HG03439 (cell line): ENCODE measurements around the gene PPFIA2.

Experiments used
- ATAC-seq: cut with Tn5 transposase; IDR thresholded peaks from one replicate; pipeline ENCODE4 v1.9.1; 2021; ENCODE audit warnings: mild to moderate bottlenecking, moderate library complexity; ENCODE audit not compliant: unreplicated experiment

Gene PPFIA2

DNA sequence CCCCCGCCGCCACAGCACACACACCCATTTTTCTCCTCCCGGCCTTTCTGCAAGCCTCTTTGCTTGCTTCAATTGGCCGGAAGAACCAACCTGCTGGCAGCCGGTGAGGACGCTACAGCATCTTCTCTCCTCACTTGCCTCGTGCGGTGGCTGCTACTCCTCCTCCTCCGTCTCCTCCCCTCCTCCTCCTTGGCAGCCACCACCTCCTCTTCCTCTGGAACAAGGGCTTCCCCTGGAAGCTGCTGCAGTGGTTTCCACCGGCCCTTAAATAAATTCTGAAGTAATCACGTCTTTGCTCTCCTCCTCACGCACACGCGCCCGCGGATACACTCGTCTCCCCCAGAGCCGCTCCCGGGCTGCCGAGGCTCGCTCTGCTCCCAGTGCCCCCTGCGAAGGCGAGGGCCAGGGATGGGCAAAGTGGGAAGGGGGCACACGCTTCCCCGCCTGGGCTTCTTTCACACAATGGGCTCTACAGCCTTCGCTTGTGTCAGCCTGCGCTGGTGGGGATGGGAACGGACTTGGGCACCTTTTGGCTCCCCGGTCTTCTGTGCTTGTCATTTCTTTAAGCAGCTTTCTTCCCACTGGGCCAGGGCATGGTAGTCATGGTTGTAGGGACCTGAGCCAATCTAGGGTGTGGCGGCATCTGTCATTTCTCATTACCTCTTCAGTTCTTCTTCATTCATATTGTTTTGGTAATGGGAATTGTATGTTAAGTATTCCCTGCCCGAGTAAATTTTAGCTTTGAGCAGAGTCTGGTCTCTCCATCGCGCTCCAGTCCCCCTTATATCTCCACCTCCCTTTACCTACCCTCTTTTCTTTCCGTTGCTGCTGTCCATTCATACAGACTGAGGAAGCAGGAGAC, at the start of gene PPFIA2:
Gene PPFIA2 (minus strand): TSS at position 161 of the 862 bp plus-strand sequence.
- ATAC-seq, result no peak

- ATAC-seq, result no peak
Measured at GRCh38 chr12:81800298-81801148, 41.4 kb upstream of the PPFIA2 start.

DNA sequence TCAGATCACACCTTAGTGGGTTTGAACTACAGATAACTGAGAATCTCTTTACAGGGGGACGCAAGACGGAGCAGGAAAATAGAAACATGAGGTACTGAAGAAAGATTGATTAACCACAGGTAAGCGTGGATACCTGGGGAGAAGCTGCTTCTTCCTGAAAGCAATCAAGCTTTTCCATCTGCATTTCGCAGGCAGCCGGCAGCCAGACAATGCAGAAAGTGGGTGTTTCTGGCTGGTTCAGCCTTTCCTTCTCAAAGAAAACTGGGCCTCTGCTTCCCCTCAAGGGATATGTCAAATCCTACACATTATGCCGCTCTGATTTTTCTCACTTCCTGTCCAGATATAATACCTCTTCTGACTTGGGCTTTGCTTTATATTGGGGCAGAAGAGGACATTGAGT, 39.1 kb upstream of the PPFIA2 start:
- ATAC-seq, result no peak

DNA sequence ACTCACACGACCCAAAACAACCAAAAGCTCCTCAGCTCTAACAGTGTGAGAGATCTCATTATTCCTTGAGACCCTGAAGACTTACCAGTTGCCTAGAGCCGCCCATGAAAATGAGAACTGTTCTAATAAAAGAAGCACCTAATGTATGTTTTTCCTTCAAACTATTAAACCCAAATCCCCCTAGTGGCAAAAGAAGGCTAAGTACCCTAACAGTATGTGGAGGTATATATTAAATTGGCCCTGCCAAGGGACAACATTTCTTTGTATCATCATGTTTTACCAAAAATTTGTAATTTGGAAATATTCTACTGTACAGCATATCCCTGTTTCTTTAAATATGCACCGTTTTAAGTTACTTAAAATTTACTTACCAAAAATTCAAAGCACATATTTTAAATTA, 38.0 kb upstream of the PPFIA2 start:
- no peak for ATAC-seq

- ATAC-seq, result no peak
Measured at GRCh38 chr12:81792666-81793065, 33.5 kb upstream of the PPFIA2 start.

GRCh38 chr12:81779216-81779615, 20.1 kb upstream of the PPFIA2 start:
- ATAC-seq, result no peak

DNA sequence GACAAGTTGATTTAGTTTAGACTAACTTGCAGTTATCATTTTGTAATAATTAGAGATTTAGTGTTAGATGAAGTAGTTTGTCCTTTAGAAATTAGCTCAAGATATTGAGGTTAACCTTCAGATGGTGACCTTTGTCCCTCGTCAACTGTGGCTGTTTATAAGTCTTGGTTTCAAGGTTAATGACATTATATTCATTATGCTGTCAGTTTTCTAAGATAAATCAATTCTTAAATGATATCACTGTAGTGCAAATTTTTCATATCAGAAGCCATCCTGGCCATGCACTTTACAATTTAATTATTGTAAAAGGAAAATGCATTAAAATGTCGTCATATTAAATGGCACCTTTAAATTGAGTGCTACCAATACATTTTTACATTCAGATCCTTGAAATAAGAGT, 19.6 kb upstream of the PPFIA2 start:
- ATAC-seq, result no peak

DNA sequence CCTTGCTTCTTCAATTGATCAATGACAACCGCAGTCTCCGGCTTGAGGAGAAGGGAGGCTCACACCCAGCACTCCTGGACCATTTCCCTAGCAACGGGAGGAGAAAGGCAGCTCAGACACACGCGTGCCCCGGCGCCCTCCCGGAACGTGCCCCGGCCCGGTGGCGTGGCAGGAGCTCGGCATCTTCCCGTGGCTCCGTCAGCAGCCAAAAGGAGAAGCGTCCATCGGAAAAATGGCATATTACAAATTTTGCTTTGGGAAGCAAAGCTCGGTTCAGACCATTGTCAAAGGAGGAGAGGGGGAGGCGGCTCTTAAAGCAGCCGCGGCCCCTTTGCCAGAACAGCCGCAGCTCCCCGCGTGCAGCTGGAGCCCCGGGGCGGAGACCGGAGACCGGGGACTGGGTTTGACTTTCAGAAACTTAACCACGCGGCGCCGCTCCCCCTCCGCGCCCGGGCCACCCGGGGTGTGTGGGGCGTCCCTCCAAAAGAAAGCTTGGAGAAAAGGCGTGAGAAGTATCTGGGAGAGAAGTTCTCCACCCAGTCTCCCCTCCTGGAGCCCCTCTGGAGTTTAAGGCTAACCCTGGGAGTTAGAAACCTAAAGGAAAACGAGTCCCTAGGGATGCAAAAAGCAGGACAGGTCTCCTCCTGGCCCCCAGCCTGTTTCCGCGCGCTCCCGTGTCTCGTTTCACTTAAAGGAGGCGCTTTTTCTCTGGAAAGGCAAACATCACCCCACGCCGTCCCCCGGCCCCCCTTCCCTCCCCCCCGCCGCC, 545 bp downstream of the PPFIA2 start:
- ATAC-seq, result no peak

DNA sequence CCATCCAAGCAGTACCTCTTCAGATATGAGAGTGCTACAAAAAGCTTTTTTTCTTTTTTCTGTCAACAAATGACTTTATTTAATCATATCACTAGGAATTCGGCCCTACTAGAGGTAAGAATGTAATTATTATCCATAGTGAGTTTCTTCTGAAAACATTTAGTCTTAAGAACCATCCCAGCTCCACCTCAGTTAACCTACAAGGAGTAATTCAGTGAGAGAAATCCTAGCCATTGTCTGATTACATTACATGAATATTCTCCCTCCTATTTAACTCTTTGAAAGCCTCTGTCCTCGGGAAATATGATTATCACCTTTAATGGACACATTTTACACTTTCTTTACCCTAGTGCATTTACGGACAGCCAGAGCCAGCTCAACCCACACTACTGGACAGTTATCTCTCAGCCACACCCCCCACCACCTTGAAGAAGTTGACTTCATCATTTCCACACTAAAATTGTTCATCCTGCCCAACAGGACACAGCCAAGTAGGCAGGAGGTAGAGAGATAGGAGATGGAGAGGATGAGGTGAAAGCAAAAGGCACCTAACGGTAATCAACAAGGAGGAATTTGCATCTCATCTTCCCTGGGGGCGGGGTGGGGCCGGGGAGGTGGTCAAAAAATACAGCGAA, 1.3 kb downstream of the PPFIA2 start:
- ATAC-seq, result no peak

DNA sequence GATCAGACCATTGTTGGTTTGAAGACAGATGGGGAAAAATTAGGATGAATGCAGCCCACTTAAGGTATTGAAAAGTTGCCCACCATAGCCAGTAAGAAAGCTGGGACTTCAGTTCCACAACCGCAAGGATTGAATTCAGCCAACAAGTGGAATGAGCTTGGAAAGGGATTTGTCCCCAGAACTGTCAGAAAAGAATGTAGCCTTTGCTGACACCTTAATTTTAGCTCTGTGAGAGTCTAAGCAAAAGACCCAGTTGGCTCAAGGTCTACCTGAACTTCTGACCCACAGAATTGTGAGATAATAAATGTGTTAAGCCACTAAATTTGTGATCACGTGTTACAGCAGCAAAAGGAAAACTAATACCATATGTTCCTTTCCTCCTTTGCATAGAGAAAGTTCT, 29.4 kb downstream of the PPFIA2 start:
- ATAC-seq, result no peak

GRCh38 chr12:81727391-81727790, 31.8 kb downstream of the PPFIA2 start:
- no peak for ATAC-seq

GRCh38 chr12:81726634-81727033, 32.5 kb downstream of the PPFIA2 start:
- ATAC-seq, result no peak

- ATAC-seq, result no peak
Measured at GRCh38 chr12:81723361-81723760, 35.8 kb downstream of the PPFIA2 start.

DNA sequence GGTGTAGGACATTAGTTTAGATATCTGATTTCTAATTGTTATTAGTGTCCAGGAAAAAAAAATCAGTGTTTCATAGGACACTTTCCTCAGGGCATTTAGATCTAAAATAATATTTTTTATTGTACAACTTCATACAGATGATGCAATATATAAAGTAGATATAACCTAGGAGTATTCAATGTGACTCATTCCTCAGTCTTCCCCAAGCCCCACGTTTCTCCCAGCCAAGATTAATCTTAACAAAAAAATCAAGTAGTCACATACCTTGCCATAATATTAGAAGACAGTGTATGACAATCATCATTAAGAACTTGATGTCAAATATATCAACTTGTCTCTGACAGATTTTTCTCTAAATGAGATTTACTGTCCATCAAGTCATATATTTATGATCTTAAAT, 37.1 kb downstream of the PPFIA2 start:
- no peak for ATAC-seq

GRCh38 chr12:81718616-81719015, 40.5 kb downstream of the PPFIA2 start:
- no peak for ATAC-seq

DNA sequence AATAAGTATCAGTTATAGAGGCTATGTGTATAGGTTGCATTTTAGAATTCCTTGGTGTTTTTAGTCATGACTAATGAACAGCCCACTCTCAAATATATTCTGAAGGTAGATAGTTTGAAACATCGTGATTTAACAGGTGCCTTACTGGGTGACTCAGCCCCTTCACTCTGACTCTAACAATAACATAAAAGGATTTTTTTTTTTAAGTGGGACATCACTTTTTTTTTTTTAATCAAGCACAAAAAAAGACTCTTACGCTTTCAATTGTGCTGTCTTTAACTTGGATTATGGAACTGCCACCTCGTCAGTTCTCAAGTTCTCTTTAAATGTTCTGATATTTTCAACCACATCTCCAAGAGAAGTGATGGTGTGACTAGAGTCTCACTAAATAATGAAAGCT, 46.6 kb downstream of the PPFIA2 start:
- no peak for ATAC-seq

GRCh38 chr12:81705586-81705985, 53.6 kb downstream of the PPFIA2 start:
- no peak for ATAC-seq

- no peak for ATAC-seq
Measured at GRCh38 chr12:81699551-81699950, 59.6 kb downstream of the PPFIA2 start.

GRCh38 chr12:81692008-81692407, 67.1 kb downstream of the PPFIA2 start:
- no peak for ATAC-seq

- no peak for ATAC-seq
Measured at GRCh38 chr12:81683881-81684280, 75.3 kb downstream of the PPFIA2 start.

DNA sequence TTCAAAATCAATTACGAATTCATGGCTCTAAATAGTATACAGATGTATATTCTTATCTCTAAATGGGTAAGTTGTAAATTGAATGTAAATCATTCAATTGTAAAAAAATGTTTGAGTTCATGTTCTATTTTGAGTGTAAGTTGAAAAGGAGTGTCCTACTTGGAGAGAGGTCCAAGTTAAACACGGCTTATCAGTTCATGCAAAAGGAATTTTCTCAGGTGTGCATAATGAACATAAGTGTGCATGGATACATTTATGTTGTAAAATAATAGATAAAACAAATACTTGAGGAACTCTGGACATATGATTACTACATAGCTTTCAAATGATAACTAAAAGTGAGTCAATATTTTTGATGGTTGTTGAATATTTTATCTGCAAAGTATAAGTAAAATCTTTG, 79.5 kb downstream of the PPFIA2 start:
- no peak for ATAC-seq
